Measurements from ENCODE around the gene ERGIC1.
"Not testable (repeated sequence)": the region's sequence is repeated elsewhere in the genome, so short reads cannot be mapped to it uniquely, and the experiment has no call there.

ERGIC1 gene

GRCh38 chr5:172897067-172897466, 63.0 kb downstream of the ERGIC1 start:
- Histone ChIP-seq H3K27ac (ENCODE audit: low read depth, low read length, severe bottlenecking) (peak overlapping the region; percentile 98), H3K36me3 (ENCODE audit: control insufficient read depth, insufficient read depth, low read length) (peaks cover 61% of the 10 kb centered on the region), H3K4me1 (ENCODE audit: control insufficient read depth, insufficient read depth, low read length, poor library complexity, severe bottlenecking) (peaks cover 58% of the 10 kb centered on the region)
- 93 to 96% methylated on average over 3 of the region's 7 CpGs for WGBS, 2 experiments (ENCODE audit: insufficient coverage in 2 of 2)
- H3K4me3 ChIP-seq (ENCODE audit: extremely low read depth, insufficient read depth, low read length, poor library complexity, severe bottlenecking); H3K9me3 ChIP-seq (ENCODE audit: control insufficient read depth, low read length): not testable (repeated sequence)

- H3K4me3 ChIP-seq (ENCODE audit: extremely low read depth, insufficient read depth, low read length, poor library complexity, severe bottlenecking) = no peak overlapping the region
- WGBS, 2 experiments (ENCODE audit: insufficient coverage in 2 of 2) = 62 to 64% methylated on average over 10 of the region's 16 CpGs
Measured at GRCh38 chr5:172897481-172898217, 63.6 kb downstream of the ERGIC1 start.

GRCh38 chr5:172898218-172898842, 64.3 kb downstream of the ERGIC1 start:
- Histone ChIP-seq H3K4me1 (ENCODE audit: control insufficient read depth, insufficient read depth, low read length, poor library complexity, severe bottlenecking) (peaks cover 69% of the 10 kb centered on the region), H3K9me3 (ENCODE audit: control insufficient read depth, low read length) (no peaks in the 10 kb centered on the region), H3K36me3 (ENCODE audit: control insufficient read depth, insufficient read depth, low read length) (peaks cover 53% of the 10 kb centered on the region), H3K4me3 (ENCODE audit: extremely low read depth, insufficient read depth, low read length, poor library complexity, severe bottlenecking) (no peak overlapping the region), H3K27ac (ENCODE audit: low read depth, low read length, severe bottlenecking) (peak overlapping the region; percentile 98)
- WGBS, 2 experiments (ENCODE audit: insufficient coverage in 2 of 2) = 92 to 100% methylated on average over 2 to 3 of the region's 3 CpGs

More at GRCh38 chr5:172897481-172898217, 63.6 kb downstream of the ERGIC1 start:
- H3K36me3 ChIP-seq (ENCODE audit: control insufficient read depth, insufficient read depth, low read length) = peaks cover 59% of the 10 kb centered on the region
- H3K4me1 ChIP-seq (ENCODE audit: control insufficient read depth, insufficient read depth, low read length, poor library complexity, severe bottlenecking) = peaks cover 63% of the 10 kb centered on the region
- no peaks in the 10 kb centered on the region for H3K9me3 ChIP-seq (ENCODE audit: control insufficient read depth, low read length)
- H3K27ac ChIP-seq (ENCODE audit: low read depth, low read length, severe bottlenecking) = peak overlapping the region; percentile 98

- Histone ChIP-seq H3K9me3 (ENCODE audit: control insufficient read depth, low read length) (no peaks in the 10 kb centered on the region), H3K36me3 (ENCODE audit: control insufficient read depth, insufficient read depth, low read length) (peaks cover 52% of the 10 kb centered on the region), H3K4me1 (ENCODE audit: control insufficient read depth, insufficient read depth, low read length, poor library complexity, severe bottlenecking) (peaks cover 75% of the 10 kb centered on the region), H3K27ac (ENCODE audit: low read depth, low read length, severe bottlenecking) (peak overlapping the region; percentile 98), H3K4me3 (ENCODE audit: extremely low read depth, insufficient read depth, low read length, poor library complexity, severe bottlenecking) (no peak overlapping the region)
- WGBS, 2 experiments (ENCODE audit: insufficient coverage in 2 of 2) = 100% methylated on average over 3 of the region's 7 CpGs; no CpG with 5 or more reads in 1 of the 2 experiments
Measured at GRCh38 chr5:172898843-172899369, 64.9 kb downstream of the ERGIC1 start.

GRCh38 chr5:172899436-172899835, 65.4 kb downstream of the ERGIC1 start:
- Histone ChIP-seq H3K4me3 (ENCODE audit: extremely low read depth, insufficient read depth, low read length, poor library complexity, severe bottlenecking) (no peak overlapping the region), H3K27ac (ENCODE audit: low read depth, low read length, severe bottlenecking) (no peak overlapping the region), H3K36me3 (ENCODE audit: control insufficient read depth, insufficient read depth, low read length) (peaks cover 53% of the 10 kb centered on the region), H3K4me1 (ENCODE audit: control insufficient read depth, insufficient read depth, low read length, poor library complexity, severe bottlenecking) (peaks cover 79% of the 10 kb centered on the region), H3K9me3 (ENCODE audit: control insufficient read depth, low read length) (no peaks in the 10 kb centered on the region)
- WGBS, 2 experiments (ENCODE audit: insufficient coverage in 2 of 2) = 91 to 99% methylated on average over 6 to 7 of the region's 7 CpGs

GRCh38 chr5:172901012-172901780, 67.1 kb downstream of the ERGIC1 start:
- Histone ChIP-seq H3K4me1 (ENCODE audit: control insufficient read depth, insufficient read depth, low read length, poor library complexity, severe bottlenecking) (peaks cover 84% of the 10 kb centered on the region), H3K36me3 (ENCODE audit: control insufficient read depth, insufficient read depth, low read length) (peaks cover 50% of the 10 kb centered on the region), H3K4me3 (ENCODE audit: extremely low read depth, insufficient read depth, low read length, poor library complexity, severe bottlenecking) (no peak overlapping the region), H3K27ac (ENCODE audit: low read depth, low read length, severe bottlenecking) (peak overlapping the region; percentile 77), H3K9me3 (ENCODE audit: control insufficient read depth, low read length) (no peaks in the 10 kb centered on the region)
- WGBS, 2 experiments (ENCODE audit: insufficient coverage in 2 of 2) = 83 to 88% methylated on average over 7 to 8 of the region's 10 CpGs

GRCh38 chr5:172901788-172902496, 67.9 kb downstream of the ERGIC1 start:
- Histone ChIP-seq H3K4me1 (ENCODE audit: control insufficient read depth, insufficient read depth, low read length, poor library complexity, severe bottlenecking) (peaks cover 84% of the 10 kb centered on the region), H3K4me3 (ENCODE audit: extremely low read depth, insufficient read depth, low read length, poor library complexity, severe bottlenecking) (no peak overlapping the region), H3K36me3 (ENCODE audit: control insufficient read depth, insufficient read depth, low read length) (peaks cover 43% of the 10 kb centered on the region), H3K27ac (ENCODE audit: low read depth, low read length, severe bottlenecking) (peak overlapping the region; percentile 77), H3K9me3 (ENCODE audit: control insufficient read depth, low read length) (no peaks in the 10 kb centered on the region)
- 90 to 91% methylated on average over 9 of the region's 9 CpGs for WGBS, 2 experiments (ENCODE audit: insufficient coverage in 2 of 2)

- peaks cover 45% of the 10 kb centered on the region for H3K36me3 ChIP-seq (ENCODE audit: control insufficient read depth, insufficient read depth, low read length)
Measured at GRCh38 chr5:172902497-172903472, 68.7 kb downstream of the ERGIC1 start.

GRCh38 chr5:172903790-172904189, 69.7 kb downstream of the ERGIC1 start:
- 100% methylated on average over 1 to 2 of the region's 4 CpGs for WGBS, 2 experiments (ENCODE audit: insufficient coverage in 2 of 2)
- H3K4me1 ChIP-seq (ENCODE audit: control insufficient read depth, insufficient read depth, low read length, poor library complexity, severe bottlenecking) = peaks cover 67% of the 10 kb centered on the region
- H3K27ac ChIP-seq (ENCODE audit: low read depth, low read length, severe bottlenecking) = no peak overlapping the region

More at GRCh38 chr5:172902497-172903472, 68.7 kb downstream of the ERGIC1 start:
- Histone ChIP-seq H3K4me3 (ENCODE audit: extremely low read depth, insufficient read depth, low read length, poor library complexity, severe bottlenecking) (no peak overlapping the region), H3K27ac (ENCODE audit: low read depth, low read length, severe bottlenecking) (peak overlapping the region; percentile 83), H3K4me1 (ENCODE audit: control insufficient read depth, insufficient read depth, low read length, poor library complexity, severe bottlenecking) (peaks cover 77% of the 10 kb centered on the region), H3K9me3 (ENCODE audit: control insufficient read depth, low read length) (no peaks in the 10 kb centered on the region)
- 76 to 87% methylated on average over 13 of the region's 25 CpGs for WGBS, 2 experiments (ENCODE audit: insufficient coverage in 2 of 2)

More at GRCh38 chr5:172903790-172904189, 69.7 kb downstream of the ERGIC1 start:
- Histone ChIP-seq H3K4me3 (ENCODE audit: extremely low read depth, insufficient read depth, low read length, poor library complexity, severe bottlenecking) (no peak overlapping the region), H3K36me3 (ENCODE audit: control insufficient read depth, insufficient read depth, low read length) (peaks cover 42% of the 10 kb centered on the region), H3K9me3 (ENCODE audit: control insufficient read depth, low read length) (no peaks in the 10 kb centered on the region)
